ENCODE data around the gene WNT5B.

Gene WNT5B

DNA sequence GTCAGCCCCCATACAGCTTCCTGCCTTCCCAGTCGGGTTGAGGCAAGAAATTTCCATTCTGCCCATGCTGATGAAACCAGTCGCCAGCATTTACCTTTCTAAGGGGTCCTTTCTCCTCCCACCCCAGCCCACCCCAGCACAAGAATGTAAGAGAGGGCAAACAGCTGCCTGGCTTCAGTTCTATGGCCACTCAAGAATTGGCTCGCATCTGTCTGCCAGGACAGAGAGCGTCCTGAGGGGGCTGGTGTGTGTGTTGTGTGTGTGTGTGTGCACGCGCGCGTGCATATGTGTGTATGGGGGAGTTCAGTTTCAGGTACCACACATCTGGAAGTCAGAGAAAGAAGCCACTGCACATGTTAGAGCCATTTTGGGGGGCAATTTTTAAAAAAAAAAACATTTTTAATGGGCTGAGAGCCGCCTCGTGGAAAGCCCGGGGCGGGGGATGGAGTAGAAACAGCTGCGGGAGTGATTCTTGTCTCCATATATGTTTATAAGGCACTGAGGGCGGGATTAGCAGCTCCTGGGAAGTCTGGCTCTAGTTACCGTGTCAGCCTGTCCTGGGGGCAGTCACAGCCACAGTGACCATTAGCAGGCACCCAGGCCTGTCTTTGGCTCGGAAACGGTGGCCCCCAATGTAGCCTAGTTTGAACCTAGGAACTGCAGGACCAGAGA is at the start of gene WNT5B:
Gene WNT5B (plus strand): TSS at position 566 of the 672 bp plus-strand sequence. CDS start 2,124 bp downstream, outside the sequence.
- no peak for DNase-seq
- no peaks in the 10 kb centered on the region for H3K9me3 Mint-ChIP-seq
- peaks cover 68% of the 10 kb centered on the region for H3K27me3 Mint-ChIP-seq
- no peak within 1 kb of the TSS for H3K27ac Mint-ChIP-seq
- peaks cover 19% of the 10 kb centered on the region for H3K4me1 Mint-ChIP-seq (ENCODE audit: low read depth)
- H3K36me3 Mint-ChIP-seq (ENCODE audit: low read depth): no peaks in the 10 kb centered on the region
- H3K4me3 Mint-ChIP-seq: peak within 1 kb of the TSS; percentile 54

DNA sequence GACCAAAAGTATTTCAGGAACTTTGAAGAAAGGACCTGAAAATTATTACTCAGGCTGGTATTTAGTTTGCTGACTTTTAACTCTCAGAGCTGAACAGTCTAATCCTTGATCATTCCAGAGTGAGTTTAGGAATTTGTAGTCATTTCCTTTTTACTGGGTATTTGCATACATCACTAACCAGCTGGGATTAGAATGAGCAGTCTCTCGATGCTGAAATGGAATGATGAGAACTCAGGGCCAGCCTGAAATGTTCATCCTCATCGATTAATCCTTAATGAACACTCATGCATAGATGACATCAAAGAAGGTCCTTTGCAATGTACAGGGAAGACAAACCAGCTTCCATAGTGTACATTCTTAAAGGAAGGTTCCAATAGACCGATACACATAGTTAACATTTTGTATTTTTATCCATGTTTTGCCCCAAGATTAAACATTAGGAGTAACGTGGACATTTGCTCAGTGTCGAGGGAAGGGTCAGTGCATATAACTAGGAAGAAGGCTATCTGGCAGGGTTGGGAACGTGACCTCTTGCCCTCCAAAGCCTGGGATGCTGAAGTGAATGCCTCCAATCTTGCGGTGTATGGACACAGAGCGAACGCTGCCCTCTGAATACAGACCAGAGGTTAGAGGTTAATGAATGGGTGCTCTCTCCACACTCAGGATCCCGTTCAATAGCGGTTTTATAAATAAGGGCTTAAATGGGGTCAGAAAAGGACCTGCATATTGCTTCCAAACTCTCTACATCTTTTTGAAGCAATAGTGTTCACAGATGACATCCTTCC is 49.2 kb upstream of the WNT5B start:
- no peaks in the 10 kb centered on the region for H3K9me3 Mint-ChIP-seq
- H3K27ac Mint-ChIP-seq: no peak overlapping the region
- no peaks in the 10 kb centered on the region for H3K36me3 Mint-ChIP-seq (ENCODE audit: low read depth)
- no peak overlapping the region for H3K4me3 Mint-ChIP-seq
- H3K27me3 Mint-ChIP-seq: no peaks in the 10 kb centered on the region
- peaks cover 7% of the 10 kb centered on the region for H3K4me1 Mint-ChIP-seq (ENCODE audit: low read depth)
- DNase-seq: no peak

DNA sequence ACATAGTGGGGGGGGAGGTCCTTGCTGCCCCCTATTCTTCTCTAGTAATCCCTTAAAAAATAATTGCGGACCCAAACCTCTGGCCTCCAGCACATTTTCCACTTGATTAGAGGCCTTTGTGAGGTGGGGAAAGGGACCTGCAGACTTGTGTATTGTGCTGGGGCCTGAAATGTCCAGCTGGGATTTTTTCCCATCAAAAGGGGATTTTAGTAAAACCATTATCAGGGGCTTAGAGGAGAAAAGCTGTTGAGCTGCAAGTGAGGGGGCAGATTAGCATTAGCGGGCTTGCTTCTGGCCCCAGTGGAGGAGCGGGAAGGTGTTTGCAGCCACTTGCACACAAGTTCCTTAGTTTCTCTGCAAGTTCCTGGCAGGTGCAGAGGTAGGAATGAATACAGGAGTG is 48.5 kb upstream of the WNT5B start:
- no peak overlapping the region for H3K4me3 Mint-ChIP-seq
- H3K36me3 Mint-ChIP-seq (ENCODE audit: low read depth): no peaks in the 10 kb centered on the region
- no peak for DNase-seq
- H3K27ac Mint-ChIP-seq: no peak overlapping the region
- H3K27me3 Mint-ChIP-seq: no peaks in the 10 kb centered on the region
- peaks cover 7% of the 10 kb centered on the region for H3K4me1 Mint-ChIP-seq (ENCODE audit: low read depth)
- H3K9me3 Mint-ChIP-seq: no peaks in the 10 kb centered on the region

DNA sequence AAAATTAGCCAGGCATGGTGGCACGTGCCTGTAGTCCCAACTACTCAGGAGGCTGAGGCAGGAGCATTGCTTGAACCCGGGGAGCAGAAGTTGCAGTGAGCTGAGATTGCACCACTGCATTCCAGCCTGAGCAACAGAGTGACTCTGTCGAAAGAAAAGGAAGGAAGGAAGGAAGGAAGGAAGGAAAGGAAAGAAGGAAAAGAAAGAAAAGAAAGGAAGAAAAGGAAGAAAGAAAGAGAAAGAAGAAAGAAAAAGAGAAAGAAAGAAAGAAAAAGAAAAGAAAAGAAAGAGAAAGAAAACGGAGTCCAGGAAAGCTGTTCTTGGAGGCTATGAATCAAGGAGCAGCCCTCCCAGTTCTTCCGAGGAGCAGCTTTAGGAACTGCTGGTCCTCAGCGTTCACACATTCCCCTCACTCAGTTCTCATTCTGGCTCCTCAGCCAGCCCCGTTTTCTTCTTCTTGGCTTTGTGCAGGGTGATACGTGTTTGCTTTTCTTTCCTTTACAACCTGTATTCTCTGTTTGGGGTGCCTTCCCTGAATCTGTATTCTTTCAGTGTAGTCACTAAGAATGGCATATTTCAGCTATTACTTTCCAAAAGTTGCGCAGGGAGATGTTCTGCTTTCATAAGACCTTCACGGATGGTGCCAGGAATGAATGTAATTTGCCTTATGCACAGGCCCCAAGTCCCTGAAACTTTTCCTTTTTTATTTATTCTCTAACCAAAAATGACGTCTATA is 46.9 kb upstream of the WNT5B start:
- no peak overlapping the region for H3K4me3 Mint-ChIP-seq
- no peaks in the 10 kb centered on the region for H3K9me3 Mint-ChIP-seq
- peaks cover 5% of the 10 kb centered on the region for H3K36me3 Mint-ChIP-seq (ENCODE audit: low read depth)
- no peak overlapping the region for H3K27ac Mint-ChIP-seq
- H3K27me3 Mint-ChIP-seq: no peaks in the 10 kb centered on the region
- no peak for DNase-seq
- H3K4me1 Mint-ChIP-seq (ENCODE audit: low read depth): peaks cover 11% of the 10 kb centered on the region

DNA sequence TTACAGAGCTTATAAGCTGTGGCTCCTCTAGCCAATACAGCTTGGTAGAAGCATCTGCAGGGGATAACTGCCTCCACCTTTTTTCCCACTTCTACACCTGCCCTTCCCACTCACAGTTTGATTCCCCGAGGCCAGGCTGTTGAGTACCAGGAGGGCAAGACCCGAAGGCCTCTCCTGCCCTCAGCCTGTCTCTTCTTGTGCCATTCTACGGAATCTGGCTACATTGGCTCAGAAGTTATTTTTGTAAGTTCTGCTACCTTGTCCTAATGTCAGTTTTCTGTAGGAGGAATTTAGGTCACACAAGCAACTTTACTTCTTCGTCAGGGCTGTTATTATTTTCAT is 46.4 kb upstream of the WNT5B start:
- no peak overlapping the region for H3K27ac Mint-ChIP-seq
- H3K4me3 Mint-ChIP-seq: no peak overlapping the region
- H3K27me3 Mint-ChIP-seq: no peaks in the 10 kb centered on the region
- no peaks in the 10 kb centered on the region for H3K9me3 Mint-ChIP-seq
- DNase-seq: no peak
- peaks cover 5% of the 10 kb centered on the region for H3K36me3 Mint-ChIP-seq (ENCODE audit: low read depth)
- H3K4me1 Mint-ChIP-seq (ENCODE audit: low read depth): peaks cover 13% of the 10 kb centered on the region

DNA sequence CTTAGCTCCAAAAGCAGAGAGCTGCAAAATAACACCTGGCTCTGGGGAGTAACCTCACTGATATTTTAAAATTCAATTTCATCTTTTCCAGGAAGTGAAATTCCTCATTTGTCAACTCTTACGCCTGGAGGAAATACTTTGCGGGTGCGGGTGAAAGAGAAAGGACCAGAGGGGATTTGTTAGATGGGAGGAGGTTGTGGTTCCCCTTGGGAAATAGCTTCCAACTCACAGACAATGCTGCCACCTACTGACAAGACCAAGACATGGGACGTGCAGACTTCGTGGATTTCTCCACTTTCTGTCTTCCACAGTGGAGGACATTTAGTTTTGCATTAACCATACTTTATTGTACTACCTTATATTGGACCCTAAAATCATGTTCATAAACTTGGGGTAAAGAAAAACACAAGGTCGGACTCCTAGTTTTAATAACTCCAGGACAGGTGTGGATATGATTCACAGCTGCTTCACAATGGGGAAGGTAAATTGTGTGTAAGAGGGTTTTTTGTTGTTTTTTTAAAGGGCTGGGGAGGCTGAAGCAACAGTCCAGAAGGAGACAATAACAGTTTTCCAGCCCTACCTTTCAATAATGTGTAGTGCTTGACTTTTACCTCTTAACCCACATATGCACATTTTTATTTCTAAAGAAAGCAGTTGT is 45.5 kb upstream of the WNT5B start:
- no peak overlapping the region for H3K4me3 Mint-ChIP-seq
- H3K9me3 Mint-ChIP-seq: no peaks in the 10 kb centered on the region
- peak; percentile 59 for DNase-seq
- H3K27me3 Mint-ChIP-seq: no peaks in the 10 kb centered on the region
- no peak overlapping the region for H3K27ac Mint-ChIP-seq
- H3K36me3 Mint-ChIP-seq (ENCODE audit: low read depth): peaks cover 5% of the 10 kb centered on the region
- H3K4me1 Mint-ChIP-seq (ENCODE audit: low read depth): peaks cover 22% of the 10 kb centered on the region

DNA sequence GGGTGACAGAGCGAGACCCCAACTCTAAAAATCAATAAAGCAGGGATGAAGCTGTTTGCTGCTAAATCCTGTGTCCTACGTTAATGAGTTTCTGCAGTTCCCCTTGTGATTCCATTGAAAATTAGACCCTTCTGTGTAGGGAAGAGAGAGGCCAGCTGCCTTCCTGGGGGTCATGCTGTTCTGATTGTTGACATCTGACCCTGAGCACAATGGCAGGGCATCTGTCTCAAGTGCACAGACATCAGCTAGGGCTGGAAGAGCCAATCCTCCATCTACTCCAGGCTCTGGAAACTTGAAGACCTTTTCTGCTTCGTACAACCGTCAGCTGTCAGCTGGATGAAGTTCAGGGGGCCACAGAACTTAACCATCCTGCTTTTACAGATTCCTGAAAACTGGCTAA is 44.7 kb upstream of the WNT5B start:
- peaks cover 26% of the 10 kb centered on the region for H3K4me1 Mint-ChIP-seq (ENCODE audit: low read depth)
- H3K9me3 Mint-ChIP-seq: no peaks in the 10 kb centered on the region
- DNase-seq: no peak
- H3K27me3 Mint-ChIP-seq: no peaks in the 10 kb centered on the region
- no peak overlapping the region for H3K27ac Mint-ChIP-seq
- H3K4me3 Mint-ChIP-seq: no peak overlapping the region
- peaks cover 9% of the 10 kb centered on the region for H3K36me3 Mint-ChIP-seq (ENCODE audit: low read depth)

DNA sequence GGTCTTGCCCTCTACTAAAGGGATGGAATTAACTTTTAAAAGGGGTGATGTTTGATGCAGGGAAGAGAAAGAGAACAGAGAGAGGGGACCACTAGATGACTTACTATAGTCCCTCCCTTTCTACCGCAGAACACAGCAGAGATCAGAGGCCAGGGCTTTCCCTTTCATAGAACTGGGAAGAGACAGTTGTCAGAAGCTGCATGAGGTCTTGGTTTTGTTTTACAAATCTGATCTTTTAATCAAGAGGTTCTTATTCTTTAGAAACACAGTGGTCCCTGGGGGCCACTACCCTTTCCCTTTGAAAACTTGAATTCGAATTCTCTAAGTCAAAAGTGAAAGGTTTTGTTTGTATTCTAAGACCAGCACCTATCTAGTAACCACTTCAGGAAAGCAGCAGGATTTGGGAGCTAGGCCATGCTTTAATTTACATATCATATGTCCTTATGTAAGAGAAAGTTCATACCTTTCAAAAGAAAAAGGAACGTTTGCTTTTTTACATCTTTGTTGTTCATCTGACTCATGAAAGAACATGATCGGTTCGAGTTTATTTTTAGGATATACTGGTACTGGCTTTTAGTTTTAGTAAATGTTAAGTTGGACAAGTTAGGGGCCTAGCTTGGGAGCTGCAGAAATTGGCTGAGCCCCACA is 41.0 kb upstream of the WNT5B start:
- Mint-ChIP-seq H3K4me1 (ENCODE audit: low read depth) (peaks cover 59% of the 10 kb centered on the region), H3K27ac (peak overlapping the region; percentile 77), H3K36me3 (ENCODE audit: low read depth) (peaks cover 35% of the 10 kb centered on the region), H3K4me3 (peak overlapping the region; percentile 26), H3K27me3 (no peaks in the 10 kb centered on the region), H3K9me3 (no peaks in the 10 kb centered on the region)
- DNase-seq: no peak

DNA sequence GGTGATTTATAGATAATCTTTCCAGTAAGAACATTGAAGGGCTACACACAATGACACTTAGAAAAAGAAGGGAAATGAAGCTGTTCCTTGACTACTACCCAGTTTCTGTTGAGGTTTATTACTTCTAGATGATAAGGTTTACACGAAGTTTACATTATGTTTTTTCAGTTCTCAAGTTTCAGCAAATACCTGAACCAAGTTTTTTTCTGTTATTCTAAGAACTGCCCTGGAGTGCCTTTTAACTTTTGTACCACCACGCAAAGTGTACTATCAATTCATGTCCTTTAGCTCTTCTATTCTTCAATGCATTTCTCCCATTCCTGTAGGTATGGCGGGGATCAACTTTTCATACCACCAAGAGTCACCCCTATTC is 40.5 kb upstream of the WNT5B start:
- Mint-ChIP-seq H3K36me3 (ENCODE audit: low read depth) (peaks cover 41% of the 10 kb centered on the region), H3K27me3 (no peaks in the 10 kb centered on the region), H3K9me3 (no peaks in the 10 kb centered on the region), H3K27ac (peak overlapping the region; percentile 77), H3K4me3 (peak overlapping the region; percentile 26), H3K4me1 (ENCODE audit: low read depth) (peaks cover 58% of the 10 kb centered on the region)
- no peak for DNase-seq

DNA sequence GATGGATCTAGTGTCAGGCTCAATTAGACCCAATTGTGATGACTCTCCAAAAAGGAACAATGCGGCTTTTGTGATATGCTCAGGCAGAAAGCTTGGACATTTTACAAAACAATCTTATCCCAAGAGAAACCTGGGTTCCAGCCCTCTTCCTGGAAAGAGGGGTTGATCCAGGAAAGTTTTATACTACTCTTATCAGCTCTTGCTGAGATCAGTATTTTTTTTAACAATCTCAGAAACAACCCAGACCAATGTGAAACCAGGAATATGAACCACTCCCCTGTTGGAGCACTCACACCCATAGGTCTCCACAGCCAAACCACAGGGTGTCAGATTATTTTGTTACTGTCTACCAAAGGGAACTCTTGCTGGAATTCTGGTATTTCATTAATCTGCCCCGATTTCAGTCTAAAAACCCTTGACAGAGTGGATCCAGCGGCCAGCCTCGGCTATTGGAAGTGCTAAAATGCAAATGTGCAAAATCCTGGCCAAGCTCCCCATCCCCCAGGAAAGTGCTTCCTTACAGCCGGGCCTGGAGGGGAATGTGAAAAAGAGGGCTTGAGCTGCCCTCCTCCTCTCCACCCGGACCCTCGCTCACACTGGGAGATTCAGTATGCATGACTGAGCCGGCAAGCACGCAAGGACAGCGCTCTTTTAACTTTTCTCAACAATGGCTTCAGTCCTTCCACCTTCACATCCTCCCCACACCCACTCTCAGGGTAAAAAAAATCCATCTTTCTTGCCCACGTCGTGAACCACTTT is 38.6 kb upstream of the WNT5B start:
- H3K36me3 Mint-ChIP-seq (ENCODE audit: low read depth): peaks cover 44% of the 10 kb centered on the region
- peaks cover 63% of the 10 kb centered on the region for H3K4me1 Mint-ChIP-seq (ENCODE audit: low read depth)
- DNase-seq: no peak
- H3K4me3 Mint-ChIP-seq: peak overlapping the region; percentile 93
- no peaks in the 10 kb centered on the region for H3K27me3 Mint-ChIP-seq
- H3K9me3 Mint-ChIP-seq: no peaks in the 10 kb centered on the region
- peak overlapping the region; percentile 79 for H3K27ac Mint-ChIP-seq

DNA sequence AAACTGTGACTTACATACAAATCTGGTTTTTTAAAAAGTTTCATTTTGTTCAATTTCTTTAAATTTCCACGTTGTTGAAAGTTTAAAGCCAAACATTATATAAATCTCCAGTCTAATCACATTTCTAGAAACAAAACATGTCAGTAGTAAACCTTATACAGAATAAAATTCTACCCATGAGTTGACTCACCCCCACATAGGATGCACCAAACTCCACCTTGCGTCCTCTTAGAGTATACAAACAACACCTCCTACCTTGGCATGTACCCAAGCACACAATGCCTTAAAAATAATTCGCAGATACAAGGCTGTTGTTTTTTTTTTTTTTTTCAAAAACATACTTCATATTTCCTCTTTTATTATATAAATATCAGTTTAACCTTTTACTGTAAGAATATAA is 38.0 kb upstream of the WNT5B start:
- Mint-ChIP-seq H3K27me3 (no peaks in the 10 kb centered on the region), H3K27ac (peak overlapping the region; percentile 79), H3K4me1 (ENCODE audit: low read depth) (peaks cover 69% of the 10 kb centered on the region), H3K4me3 (peak overlapping the region; percentile 93), H3K36me3 (ENCODE audit: low read depth) (peaks cover 44% of the 10 kb centered on the region), H3K9me3 (no peaks in the 10 kb centered on the region)
- DNase-seq: no peak

DNA sequence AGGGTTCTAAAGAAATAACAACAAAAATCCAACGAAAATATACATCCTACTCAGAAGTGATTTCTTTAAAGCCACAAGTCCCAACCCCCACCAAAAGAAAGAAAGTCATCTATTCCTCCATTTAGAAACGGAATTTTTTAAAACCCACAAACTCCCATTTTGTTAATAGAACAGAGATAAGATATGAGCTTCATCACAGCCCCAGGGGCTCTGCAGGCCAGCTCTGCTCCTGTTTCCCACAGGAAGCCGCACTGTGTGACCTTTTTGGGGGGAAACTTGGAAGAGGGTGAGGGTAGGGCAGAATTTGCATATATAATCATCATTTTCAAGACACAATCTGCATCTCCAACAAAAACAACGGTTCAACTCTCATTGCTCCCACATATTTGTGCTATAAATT is 37.5 kb upstream of the WNT5B start:
- H3K4me1 Mint-ChIP-seq (ENCODE audit: low read depth): peaks cover 68% of the 10 kb centered on the region
- peaks cover 42% of the 10 kb centered on the region for H3K36me3 Mint-ChIP-seq (ENCODE audit: low read depth)
- H3K9me3 Mint-ChIP-seq: no peaks in the 10 kb centered on the region
- peak overlapping the region; percentile 89 for H3K27ac Mint-ChIP-seq
- no peaks in the 10 kb centered on the region for H3K27me3 Mint-ChIP-seq
- no peak for DNase-seq
- H3K4me3 Mint-ChIP-seq: peak overlapping the region; percentile 93

DNA sequence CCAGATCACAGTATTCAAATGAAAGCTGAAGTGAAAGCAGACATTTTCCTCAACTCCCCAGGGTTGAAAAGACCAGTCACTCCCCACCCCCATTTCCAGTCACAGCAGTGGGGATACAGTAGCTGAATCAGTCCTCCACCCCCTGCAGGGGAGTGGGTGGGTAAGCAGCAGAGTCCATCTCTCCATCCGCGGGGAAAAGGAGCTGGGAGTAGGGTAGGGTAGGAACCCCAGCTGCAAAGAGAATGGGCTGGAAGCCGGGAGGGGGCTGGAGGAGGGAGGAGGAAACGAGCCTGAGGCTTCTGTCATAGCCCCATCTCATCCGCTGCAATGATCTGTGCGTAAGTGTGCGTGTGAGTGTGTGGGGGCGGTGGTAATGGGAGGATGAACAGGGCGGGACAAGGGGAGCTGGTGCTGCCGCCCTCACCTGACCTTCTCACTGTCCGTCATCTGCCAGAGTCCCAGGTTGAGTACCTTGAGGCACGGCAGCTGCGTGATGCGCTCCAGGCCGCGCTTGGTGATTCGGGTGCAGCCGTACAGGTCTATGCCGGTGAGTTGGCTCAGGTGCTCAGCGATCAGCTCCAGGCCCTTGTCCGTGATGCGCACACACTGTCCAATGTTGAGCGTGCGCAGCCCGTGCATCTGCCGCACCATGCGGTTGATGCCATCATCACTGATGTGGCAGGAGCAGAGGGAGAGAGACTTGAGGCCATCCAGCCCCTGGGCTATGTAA is 36.4 kb upstream of the WNT5B start:
- Mint-ChIP-seq H3K27ac (peak overlapping the region; percentile 93), H3K4me3 (peak overlapping the region; percentile 93)

More for the DNA sequence above, 36.4 kb upstream of the WNT5B start:
- Mint-ChIP-seq H3K9me3 (no peaks in the 10 kb centered on the region), H3K36me3 (ENCODE audit: low read depth) (peaks cover 40% of the 10 kb centered on the region), H3K4me1 (ENCODE audit: low read depth) (peaks cover 65% of the 10 kb centered on the region), H3K27me3 (no peaks in the 10 kb centered on the region)
- DNase-seq: peak; percentile 75

All from activated T-cell treated with anti-CD3 and anti-CD28 coated beads, Interleukin-2, amount 50 U/mL, for 24 hours (primary cell).